H54 (cell line): Measurements from ENCODE around the gene OSBPL6.

ENCODE experiments used
- DNase-seq: peaks from one replicate; pipeline ENCODE4 v3.0.0; 2011; ENCODE audit warnings: low spot score, mixed read lengths; ENCODE audit not compliant: insufficient read length
- FAIRE-seq: peaks from 3 replicates; lab custom pipeline; 2011; peaks lifted over from hg19 to GRCh38; lab: Jason Lieb, UNC
- POLR2A ChIP-seq: IDR thresholded peaks from 2 replicates; pipeline ENCODE4 v1.6.1; 2011; ENCODE audit warnings: low read depth, mild to moderate bottlenecking, low read length

Gene OSBPL6

GRCh38 chr2:178280244-178280852 is 86.0 kb downstream of the OSBPL6 start:
- no peak for TF ChIP-seq POLR2A
- FAIRE-seq (peak; percentile 85), DNase-seq (no peak)

GRCh38 chr2:178282075-178282815 is 87.9 kb downstream of the OSBPL6 start:
- no peak for TF ChIP-seq POLR2A
- DNase-seq, result no peak
- peak; percentile 58 for FAIRE-seq

GRCh38 chr2:178283341-178283918 is 89.1 kb downstream of the OSBPL6 start:
- no peak for FAIRE-seq
- no peak for TF ChIP-seq POLR2A

DNA sequence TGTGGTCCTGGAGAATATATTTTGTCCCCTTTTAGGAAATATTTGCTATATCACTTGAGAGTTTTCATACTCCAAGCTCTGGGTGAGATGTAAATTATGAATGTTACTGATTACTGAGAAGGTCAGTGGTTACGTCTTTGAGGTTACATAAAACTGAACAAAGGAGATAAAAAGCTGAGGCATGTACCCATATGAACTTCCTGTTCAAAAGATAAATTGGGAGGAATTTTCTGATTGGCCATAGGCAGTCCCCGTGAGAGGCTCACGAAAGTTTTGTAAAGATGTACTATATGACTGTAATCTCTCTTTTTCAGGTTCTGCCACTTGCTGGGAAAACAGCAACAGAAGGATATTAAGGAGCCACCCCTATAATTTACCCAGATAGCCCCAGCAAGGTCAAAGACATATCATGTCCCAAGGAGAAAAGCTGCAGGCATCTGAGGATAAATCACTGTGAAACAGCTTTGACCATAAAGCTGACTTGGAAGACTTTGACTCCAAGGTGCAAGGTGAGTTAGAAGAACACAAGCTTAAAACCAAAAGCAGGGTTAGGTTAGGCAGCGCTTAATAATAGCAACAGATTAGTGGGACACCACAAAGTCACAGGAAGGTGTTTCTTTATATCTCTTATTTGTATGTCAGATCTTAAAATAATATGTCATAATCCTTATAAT is 90.4 kb downstream of the OSBPL6 start:
- TF ChIP-seq POLR2A, result no peak
- FAIRE-seq, result no peak
- DNase-seq, result no peak

More at GRCh38 chr2:178283341-178283918, 89.1 kb downstream of the OSBPL6 start:
- DNase-seq, result no peak

GRCh38 chr2:178285287-178285615 is 90.9 kb downstream of the OSBPL6 start:
- no peak for FAIRE-seq
- no peak for DNase-seq
- no peak for TF ChIP-seq POLR2A

- no peak for DNase-seq
- peak; percentile 20 for FAIRE-seq
- no peak for TF ChIP-seq POLR2A
Observed at GRCh38 chr2:178286636-178287035, 92.3 kb downstream of the OSBPL6 start.

DNA sequence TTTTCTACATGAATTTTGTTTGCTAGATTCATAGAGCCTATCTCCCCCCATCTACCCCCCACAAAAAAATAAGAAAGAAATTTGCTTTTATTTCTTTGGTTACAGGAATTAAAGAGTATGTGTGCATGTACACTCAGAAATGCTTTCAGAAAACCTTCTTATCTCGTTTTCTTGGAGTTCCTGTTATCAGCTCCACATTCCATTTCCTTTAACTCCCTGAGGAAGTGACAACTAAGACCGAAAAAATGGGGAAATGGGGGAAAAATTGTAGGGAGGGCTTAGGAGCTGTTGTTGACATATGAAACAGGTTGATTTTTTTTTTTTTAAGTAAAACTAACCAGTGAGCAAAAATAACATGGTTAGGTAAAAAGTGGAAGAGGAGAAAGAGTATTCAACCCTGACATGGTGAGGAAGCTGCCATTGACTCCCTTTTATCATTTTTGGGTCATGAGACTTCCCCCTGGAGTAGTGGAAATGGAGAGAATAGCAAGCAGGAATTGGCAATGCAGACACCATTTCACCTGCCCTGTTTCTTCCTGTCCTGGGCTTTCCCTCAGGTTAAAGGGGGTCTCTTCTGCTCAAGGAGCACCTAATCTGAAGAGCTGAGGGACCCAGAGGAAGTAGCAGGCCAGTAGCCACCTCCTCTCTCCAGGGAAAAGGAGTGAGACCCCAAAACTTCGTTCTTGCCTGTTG is 93.5 kb downstream of the OSBPL6 start:
- FAIRE-seq, result no peak
- no peak for TF ChIP-seq POLR2A
- DNase-seq, result no peak

DNA sequence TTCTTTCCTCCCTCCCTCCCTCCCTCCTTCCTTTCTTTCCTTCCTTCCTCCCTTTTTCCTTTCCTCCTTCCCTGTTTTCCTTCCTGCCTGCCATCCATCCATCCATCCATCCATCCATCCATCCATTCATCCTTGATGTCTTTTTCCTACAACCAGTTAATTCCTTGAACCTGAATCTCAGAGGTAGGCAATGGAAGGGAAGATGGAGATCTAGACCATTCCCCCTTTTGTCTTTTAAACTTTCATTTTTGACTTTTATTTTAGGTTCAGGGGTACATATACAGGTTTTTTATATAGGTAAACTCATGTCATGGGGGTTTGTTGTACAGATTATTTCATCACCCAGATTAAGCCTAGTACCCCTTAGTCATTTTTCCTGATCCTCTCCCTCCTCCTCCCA is 97.4 kb downstream of the OSBPL6 start:
- no peak for FAIRE-seq
- DNase-seq, result no peak
- no peak for TF ChIP-seq POLR2A

DNA sequence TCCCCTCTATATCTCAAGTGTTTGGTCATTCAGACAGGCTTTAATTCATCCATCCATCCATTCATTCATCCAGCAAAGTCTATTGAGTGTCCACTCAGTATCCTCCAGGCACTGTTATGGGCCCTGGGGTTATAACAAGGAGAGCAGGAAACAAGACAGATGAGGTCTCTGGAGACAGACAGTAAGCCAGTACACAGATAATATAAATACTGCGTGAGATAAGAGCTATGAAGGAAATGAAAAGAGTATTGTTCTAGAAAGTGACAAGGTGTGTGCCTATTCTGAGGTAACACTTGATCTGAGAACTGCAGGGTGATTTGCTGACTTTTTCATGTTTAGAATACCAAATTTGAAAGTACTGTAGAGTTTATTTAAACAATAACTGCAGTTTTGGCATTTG is 98.3 kb downstream of the OSBPL6 start:
- TF ChIP-seq POLR2A, result no peak
- FAIRE-seq, result no peak
- DNase-seq, result no peak

- DNase-seq (no peak), FAIRE-seq (no peak)
- TF ChIP-seq POLR2A, result no peak
Observed at GRCh38 chr2:178295115-178295514, 100.8 kb downstream of the OSBPL6 start.

GRCh38 chr2:178295906-178296305 is 101.6 kb downstream of the OSBPL6 start:
- FAIRE-seq (no peak), DNase-seq (no peak)
- no peak for TF ChIP-seq POLR2A

GRCh38 chr2:178296394-178297090 is 102.2 kb downstream of the OSBPL6 start:
- DNase-seq, result no peak
- TF ChIP-seq POLR2A, result no peak
- FAIRE-seq, result no peak

DNA sequence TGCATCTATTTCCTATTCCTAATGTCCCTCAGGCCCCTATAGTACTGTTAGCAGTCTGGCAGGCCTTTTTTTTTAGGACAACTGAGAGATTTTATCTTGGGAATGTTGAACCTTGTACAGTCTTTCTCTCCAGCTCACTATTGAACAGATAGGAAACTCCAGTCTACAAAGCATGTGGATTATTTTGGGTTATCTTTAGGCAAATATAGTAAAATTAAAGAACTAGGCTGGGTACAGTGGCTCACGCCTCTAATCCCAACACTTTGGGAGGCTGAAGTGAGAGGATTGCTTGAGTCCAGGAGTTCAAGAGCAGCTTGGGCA is 102.7 kb downstream of the OSBPL6 start:
- DNase-seq (no peak), FAIRE-seq (no peak)
- no peak for TF ChIP-seq POLR2A
